GM18868 (cell line): Measurements from ENCODE around the gene LYPD6B.
"Not testable (repeated sequence)": the region's sequence is repeated elsewhere in the genome, so short reads cannot be mapped to it uniquely, and the experiment has no call there.

Source experiments
- ATAC-seq: cut with Tn5 transposase; IDR thresholded peaks from one replicate; pipeline ENCODE4 v1.9.1; 2021; ENCODE audit warnings: mild to moderate bottlenecking, moderate library complexity; ENCODE audit not compliant: unreplicated experiment

Gene LYPD6B

DNA sequence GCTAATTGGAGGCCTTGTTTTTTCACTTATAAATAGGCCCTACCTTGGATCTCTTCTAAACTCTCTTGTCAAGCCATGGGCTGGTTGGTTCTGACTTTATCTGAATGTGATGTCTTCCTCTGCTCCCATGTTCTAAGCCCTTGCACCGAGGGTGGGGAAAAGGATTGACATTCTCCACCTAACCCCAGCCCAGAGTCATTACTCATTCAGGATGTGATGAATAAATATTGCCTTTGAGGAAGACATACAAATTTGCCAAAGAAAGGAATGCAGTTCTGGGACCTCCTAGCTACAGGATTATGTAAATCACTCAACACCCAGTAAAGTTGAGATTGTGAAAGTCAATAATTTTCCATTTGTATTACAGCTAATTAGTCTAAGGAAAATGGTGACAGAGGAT, 149.8 kb downstream of the LYPD6B start:
- ATAC-seq: no peak

- no peak for ATAC-seq
Observed at GRCh38 chr2:149189769-149190168, 151.3 kb downstream of the LYPD6B start.

- ATAC-seq: no peak
Observed at GRCh38 chr2:149191915-149192314, 153.4 kb downstream of the LYPD6B start.

GRCh38 chr2:149192427-149192826, 153.9 kb downstream of the LYPD6B start:
- ATAC-seq: no peak

- no peak for ATAC-seq
Observed at GRCh38 chr2:149200109-149200520, 161.6 kb downstream of the LYPD6B start.

DNA sequence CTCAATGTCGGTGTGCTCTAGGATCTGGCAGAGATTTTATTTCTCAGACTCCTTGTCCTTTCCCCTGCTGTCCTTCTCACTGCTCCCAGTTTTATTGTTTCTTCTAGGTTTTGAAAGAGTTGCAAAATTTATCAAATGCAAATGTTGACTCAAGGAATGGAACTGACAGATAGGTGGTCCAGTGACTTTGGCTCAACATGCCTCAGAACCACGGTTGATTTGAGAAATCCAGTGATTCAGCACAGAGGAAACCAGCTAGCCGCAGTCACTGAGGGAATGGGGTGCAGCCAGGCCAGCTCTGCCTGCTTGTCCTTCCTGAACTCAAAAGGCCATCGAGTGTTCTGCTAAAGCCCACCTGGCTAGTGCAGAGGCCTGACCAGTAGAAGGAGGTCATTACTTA, 166.2 kb downstream of the LYPD6B start:
- no peak for ATAC-seq

DNA sequence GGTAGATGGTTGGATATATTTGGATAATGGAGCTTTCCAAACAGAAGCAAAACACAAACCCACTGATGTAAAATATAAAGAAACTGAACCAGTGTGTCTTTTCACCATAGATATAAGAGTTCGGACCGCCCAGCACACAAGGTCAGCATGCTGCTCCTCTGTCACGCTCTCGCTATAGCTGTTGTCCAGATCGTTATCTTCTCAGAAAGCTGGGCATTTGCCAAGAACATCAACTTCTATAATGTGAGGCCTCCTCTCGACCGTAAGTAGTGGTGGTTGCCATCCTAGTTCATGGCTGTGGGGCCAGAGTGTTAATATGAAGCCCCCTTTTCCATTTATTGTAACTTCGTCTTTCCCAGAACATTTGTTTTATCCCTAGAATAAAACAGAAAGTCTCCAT, 166.6 kb downstream of the LYPD6B start:
- ATAC-seq: no peak

- no peak for ATAC-seq
Observed at GRCh38 chr2:149213764-149214493, 175.4 kb downstream of the LYPD6B start.

- no peak for ATAC-seq
Observed at GRCh38 chr2:149218497-149218896, 180.0 kb downstream of the LYPD6B start.

DNA sequence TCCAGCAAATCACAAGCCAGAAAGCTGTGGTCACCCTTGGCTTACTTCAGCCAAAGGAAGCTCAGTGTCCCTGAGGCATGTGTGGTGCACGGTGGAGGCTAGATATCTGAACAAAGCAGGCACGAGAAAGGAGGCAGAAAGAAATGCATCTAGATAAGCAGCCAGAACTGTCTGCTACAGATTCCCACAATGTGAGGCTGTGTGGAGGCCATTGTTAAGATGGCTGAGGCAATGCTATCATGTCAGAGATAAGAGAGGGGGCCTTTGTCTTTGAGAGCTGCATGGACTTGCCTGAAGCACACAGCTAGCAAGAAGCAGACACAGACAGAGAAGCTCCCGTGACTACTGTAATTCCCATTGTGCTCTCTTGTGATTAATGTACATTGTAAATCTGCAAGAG, 181.4 kb downstream of the LYPD6B start:
- no peak for ATAC-seq

DNA sequence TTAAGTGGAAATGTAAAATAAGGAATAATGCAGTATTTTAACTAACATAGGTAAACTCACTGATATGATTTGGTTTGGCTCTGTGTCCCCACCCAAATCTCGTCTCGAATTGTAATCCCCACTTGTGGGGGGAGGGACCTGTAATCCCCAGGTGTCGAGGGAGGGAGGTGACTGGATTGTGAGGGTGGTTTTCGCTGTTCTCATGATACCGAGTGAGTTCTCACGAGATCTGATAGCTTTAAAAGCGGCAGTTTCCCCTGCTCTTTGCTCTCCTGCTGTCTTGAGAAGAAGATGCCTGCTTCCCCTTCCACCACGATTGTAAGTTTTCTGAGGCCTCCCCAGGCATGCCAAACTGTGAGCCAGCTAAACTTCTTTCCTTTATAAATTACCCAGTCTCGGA, 182.5 kb downstream of the LYPD6B start:
- no peak for ATAC-seq

DNA sequence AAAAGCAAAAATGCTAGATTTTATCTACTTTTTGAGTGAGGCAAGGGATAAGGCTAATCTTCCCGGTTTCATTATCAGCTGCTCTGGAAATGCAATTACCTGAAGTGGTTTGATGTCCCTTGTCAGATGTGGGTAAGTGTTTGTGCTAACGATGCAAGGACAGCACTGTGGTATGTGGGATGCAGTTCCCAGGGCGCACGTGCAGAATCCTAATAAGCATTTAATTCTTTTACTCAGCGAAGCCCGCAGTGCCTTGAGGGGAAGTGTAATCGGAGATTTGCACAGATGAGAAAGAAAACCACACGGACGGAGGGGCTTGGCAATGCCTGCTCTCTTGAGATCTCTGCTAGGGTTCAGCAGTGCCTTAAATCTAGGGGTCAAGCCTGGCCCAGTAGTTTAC, 183.4 kb downstream of the LYPD6B start:
- ATAC-seq: no peak

DNA sequence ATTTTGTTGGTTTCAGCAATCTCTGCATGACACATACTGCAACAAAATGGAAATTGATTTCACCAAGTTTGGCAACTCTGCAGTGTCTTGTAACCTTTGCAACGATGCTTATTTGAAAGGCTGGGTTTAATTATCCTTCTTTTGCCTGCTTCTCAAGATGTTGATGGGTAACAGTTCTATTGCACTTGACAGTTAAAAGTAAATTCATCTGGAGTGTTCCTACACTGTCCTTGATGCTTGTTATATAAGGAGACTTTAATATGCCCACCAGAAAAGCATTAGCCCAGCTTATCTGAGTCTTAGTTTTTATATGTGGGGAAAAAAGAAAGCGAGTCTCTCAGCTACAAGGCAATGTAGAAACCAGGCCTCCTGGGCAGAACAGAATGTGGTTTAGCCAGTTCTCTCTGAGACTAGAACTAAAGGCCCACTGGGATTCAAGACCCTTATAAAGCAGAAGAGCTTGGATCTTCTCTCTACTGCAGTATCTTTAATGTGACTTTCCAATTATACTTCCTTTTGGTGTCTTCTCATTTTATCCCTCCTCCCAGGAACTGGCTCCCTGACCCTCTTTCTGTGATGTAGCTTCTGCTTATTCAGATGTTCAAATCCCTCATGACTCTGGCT, 185.1 kb downstream of the LYPD6B start:
- no peak for ATAC-seq

DNA sequence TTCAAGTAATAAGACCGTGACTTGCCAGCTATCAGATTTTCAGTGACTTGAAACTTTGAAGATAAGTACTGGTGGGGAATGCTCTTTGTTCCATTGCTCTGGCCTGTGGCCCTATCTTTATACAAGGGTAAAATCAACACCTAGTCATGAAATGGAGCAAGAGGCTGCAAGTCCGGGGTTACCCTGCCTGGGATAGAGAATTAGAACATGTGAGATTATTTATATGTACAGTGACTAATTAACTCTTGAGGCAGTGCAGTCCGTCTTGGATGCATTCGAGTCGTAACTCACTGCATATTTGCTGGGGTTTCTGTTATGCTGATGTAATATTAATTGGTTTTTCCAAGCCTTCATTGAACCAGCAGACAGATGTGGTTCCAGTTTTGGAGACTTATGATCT, 186.0 kb downstream of the LYPD6B start:
- ATAC-seq: no peak

GRCh38 chr2:149225446-149225845, 186.9 kb downstream of the LYPD6B start:
- no peak for ATAC-seq

- ATAC-seq: no peak
Observed at GRCh38 chr2:149226790-149227189, 188.3 kb downstream of the LYPD6B start.

- no peak for ATAC-seq
Observed at GRCh38 chr2:149235816-149236375, 197.4 kb downstream of the LYPD6B start.

- ATAC-seq: no peak
Observed at GRCh38 chr2:149236410-149236809, 197.9 kb downstream of the LYPD6B start.

DNA sequence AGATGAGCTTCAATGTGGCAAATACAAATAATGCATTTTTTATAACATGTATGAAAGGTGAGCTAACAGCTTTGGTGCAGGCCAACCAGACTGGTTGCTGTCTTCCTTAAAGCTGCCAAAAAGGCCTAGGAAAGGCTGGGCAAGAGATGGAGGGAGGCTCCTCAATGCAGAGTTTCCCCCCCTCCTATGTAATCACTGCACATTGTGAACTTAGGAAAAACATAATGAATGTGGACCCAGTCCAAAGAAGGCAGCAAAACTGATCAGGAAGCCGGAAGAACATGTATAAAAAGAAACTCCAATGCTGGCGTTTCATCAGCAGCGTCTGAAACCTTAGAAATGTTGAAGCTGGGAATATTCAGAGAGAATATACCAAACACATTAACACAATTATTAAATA, 207.7 kb downstream of the LYPD6B start:
- no peak for ATAC-seq

DNA sequence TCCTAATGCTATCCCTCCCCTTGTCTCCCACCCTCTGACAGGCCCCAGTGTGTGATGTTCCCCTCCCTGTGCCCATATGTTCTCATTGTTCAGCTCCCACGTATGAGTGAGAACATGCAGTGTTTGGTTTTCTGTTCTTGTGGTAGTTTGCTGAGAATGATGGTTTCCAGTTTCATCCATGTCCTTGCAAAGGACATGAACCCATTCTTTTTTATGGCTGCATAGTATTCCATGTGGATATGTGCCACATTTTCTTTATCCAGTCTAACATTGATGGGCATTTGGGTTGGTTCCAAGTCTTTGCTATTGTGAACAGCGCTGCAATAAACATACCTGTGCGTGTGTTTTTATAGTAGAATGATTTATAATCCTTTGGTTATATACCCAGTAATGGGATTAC, 212.9 kb downstream of the LYPD6B start:
- ATAC-seq: not testable (repeated sequence)

DNA sequence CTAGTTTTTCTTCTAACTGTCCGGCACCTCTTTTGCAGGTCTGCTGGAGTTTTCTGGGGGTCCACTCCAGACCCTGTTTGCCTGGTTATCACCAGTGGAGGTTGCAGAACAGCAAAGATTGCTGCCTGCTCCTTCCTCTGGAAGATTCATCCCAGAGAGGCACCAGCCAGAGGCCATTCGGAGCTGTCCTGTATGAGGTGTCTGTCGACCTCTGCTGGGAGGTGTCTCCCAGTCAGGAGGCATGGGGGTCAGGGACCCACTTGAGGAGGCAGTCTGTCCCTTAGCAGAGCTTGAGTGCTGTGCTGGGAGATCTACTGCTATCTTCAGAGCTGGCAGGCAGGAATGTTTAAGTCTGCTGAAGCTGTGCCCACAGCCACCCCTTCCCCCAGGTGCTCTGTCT, 218.4 kb downstream of the LYPD6B start:
- not testable (repeated sequence) for ATAC-seq

DNA sequence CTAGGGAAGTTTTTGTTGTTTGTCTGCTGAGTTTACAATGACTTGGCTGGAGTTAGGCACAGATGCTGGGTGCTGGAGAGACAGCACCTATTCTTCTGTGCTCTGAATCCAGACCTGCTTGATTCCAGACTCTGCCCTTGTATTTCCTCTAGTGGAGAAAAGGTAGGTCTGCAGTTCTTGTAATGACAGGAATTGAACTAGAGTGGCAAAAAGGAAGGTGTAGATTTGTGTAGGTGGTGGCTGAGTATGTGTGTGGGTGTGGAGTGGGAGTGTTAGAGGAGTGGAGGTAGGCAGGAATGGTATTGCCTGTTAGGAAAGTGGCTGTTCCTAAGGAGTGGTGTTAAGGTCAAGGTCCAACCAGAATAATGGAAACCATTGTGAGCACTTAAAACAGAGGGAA, 220.0 kb downstream of the LYPD6B start:
- ATAC-seq: no peak
